Lower leg skin (tissue), 3 donors: ENCODE measurements around the gene CCDC92.

Experiments
- POLR2A ChIP-seq, 2 donors: fragments of 450-650 bp; IDR thresholded peaks; one replicate each; pipeline ENCODE4 v1.6.1; 2016 to 2017; ENCODE audit warnings: antibody characterized with exemption in 2 of 2, mild to moderate bottlenecking in 1 of 2, moderate library complexity in 1 of 2
- TF ChIP-seq, protein P1 (sequence below), 3 donors: fragments of 450-650 bp; IDR thresholded peaks; one replicate each; pipeline ENCODE4 v1.5.1; 2016; ENCODE audit warnings: antibody characterized with exemption in 3 of 3, mild to moderate bottlenecking in 3 of 3, moderate library complexity in 2 of 3

DNA sequence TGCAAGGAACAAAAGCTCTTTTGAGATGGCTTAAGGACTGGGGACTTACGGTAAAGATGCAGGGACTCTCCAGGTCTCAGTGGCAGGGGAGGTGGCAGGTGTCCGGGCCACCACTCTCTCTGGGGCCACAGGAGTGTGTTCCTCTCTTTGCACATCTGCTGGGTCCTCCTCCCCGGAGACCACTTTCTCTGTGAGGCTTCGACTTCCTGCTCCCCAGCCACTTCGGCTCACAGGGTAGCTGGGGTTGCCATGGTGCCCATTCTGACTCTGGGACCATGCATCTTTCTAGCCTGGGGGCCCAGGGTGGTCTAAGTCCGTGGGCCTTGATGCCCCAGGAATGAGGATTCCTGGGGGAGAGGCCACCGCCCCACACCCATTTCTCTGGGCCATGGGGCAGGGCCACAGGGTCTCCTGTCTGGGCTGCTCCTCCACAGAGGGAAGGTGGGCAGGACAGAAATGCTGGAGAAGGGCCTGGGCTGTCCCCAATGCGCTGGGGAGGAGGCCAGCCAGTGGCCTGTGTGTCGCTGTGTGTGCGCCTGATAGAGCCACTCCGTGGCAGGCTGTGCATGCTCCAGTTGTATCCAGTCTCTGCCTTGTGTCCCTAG, 38.5 kb downstream of the CCDC92 start:
- TF ChIP-seq, protein P1, sequence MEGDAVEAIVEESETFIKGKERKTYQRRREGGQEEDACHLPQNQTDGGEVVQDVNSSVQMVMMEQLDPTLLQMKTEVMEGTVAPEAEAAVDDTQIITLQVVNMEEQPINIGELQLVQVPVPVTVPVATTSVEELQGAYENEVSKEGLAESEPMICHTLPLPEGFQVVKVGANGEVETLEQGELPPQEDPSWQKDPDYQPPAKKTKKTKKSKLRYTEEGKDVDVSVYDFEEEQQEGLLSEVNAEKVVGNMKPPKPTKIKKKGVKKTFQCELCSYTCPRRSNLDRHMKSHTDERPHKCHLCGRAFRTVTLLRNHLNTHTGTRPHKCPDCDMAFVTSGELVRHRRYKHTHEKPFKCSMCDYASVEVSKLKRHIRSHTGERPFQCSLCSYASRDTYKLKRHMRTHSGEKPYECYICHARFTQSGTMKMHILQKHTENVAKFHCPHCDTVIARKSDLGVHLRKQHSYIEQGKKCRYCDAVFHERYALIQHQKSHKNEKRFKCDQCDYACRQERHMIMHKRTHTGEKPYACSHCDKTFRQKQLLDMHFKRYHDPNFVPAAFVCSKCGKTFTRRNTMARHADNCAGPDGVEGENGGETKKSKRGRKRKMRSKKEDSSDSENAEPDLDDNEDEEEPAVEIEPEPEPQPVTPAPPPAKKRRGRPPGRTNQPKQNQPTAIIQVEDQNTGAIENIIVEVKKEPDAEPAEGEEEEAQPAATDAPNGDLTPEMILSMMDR (IDR thresholded peaks at IDR 0.05): no peak
- TF ChIP-seq POLR2A (IDR thresholded peaks at IDR 0.05): no peak
